K562 treated with DMSO at 1 percent for 12 hours (cell line): ENCODE data around the gene OR6K2. TPM values are rescaled to one million over a fixed set of nuclear protein-coding genes. Genes with fewer than 3 reads are reported as not detected.

Experiments used
- total RNA-seq: library from RNA; unstranded; fragments of 300-600 nt; gene quantifications from 2 replicates; pipeline ENCODE4 v1.2.3, GENCODE V29; 2022; ENCODE audit not compliant: insufficient read depth

The OR6K2 gene, protein sequence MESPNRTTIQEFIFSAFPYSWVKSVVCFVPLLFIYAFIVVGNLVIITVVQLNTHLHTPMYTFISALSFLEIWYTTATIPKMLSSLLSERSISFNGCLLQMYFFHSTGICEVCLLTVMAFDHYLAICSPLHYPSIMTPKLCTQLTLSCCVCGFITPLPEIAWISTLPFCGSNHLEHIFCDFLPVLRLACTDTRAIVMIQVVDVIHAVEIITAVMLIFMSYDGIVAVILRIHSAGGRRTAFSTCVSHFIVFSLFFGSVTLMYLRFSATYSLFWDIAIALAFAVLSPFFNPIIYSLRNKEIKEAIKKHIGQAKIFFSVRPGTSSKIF
- total RNA-seq = not detected in 2 replicates

GRCh38 chr1:158700552-158700951, at the start of gene OR6K2:
OR6K2 (minus strand) TSS chr1:158700652; CDS start chr1:158700652, 0 bp downstream.

GRCh38 chr1:158720620-158721019, 20.2 kb upstream of the OR6K2 start, which contains the start of gene OR6K3:
OR6K3 (minus strand) TSS chr1:158720720; CDS start chr1:158718115, 2,605 bp downstream.

DNA sequence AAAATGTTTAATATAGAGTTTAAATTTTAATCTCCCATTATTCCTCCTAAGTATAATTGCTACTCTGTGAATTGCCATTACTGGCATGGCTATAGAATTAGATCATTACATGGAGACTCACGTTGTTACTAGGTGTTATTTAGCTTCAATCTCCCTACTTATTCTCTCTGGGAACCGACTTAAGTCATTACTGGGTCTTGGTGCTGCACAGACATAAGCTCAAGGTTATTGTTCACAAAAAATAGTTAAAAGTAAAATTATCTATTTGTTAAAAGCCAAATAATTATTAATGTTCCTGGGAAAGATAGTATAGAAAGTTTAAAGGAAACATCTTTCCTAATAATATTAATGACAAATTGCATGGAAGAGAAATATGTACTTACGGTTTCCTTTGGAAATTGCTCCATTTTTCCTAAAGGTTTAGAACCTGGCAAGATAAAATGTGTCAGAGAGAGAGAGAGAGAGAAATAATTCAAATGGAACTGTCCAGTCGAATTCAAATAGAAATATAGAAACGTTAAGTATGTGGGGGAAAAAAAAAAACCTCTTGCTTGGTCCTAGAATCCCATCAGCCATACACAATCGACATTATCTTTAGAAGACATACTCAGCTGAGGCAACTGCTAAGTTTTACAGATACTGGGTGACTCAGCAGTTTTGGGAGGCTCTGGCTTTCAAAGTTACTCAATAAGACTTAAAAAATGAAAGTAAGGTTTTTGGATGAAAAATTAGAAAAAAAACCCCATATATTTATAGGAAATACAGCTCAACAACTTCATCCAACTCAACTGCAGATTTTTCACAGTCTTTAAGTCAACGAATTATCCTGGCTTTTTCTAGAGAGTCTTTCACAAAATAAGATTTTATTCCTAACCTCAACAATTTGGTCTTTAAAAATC, 14.1 kb downstream of the OR6K2 start, which contains the start of gene SPTA1:
Gene SPTA1, minus strand, starts transcription at position 605 of the 899 bp plus-strand sequence. Its CDS starts 198 bp downstream, at position 407.

Other genes starting within 250 kb of the OR6K2 start
- gene OR10K1, start 238.8 kb downstream of the OR6K2 start, total RNA-seq = not detected in 2 replicates
- not detected in 2 replicates for gene OR10R2, start 228.4 kb downstream of the OR6K2 start, total RNA-seq
- gene OR6Y1, start 146.2 kb downstream of the OR6K2 start, total RNA-seq = not detected in 2 replicates
- gene OR6P1, start 130.1 kb downstream of the OR6K2 start, total RNA-seq = not detected in 2 replicates
- gene OR10X1, start 120.8 kb downstream of the OR6K2 start, total RNA-seq = not detected in 2 replicates
- not detected in 2 replicates for gene OR10Z1, start 95.4 kb downstream of the OR6K2 start, total RNA-seq
- gene SPTA1, start 13.9 kb downstream of the OR6K2 start, total RNA-seq = 10.0 and 15.3 TPM in 2 replicates
- not detected in 2 replicates for gene OR6K3, start 20.1 kb upstream of the OR6K2 start, total RNA-seq
- not detected in 2 replicates for gene OR6K6, start 54.1 kb upstream of the OR6K2 start, total RNA-seq
- 0.54 TPM in 1 of 2 replicates, not detected in the other for gene OR6N1, start 71.5 kb upstream of the OR6K2 start, total RNA-seq
- gene OR6N2, start 80.6 kb upstream of the OR6K2 start, total RNA-seq = not detected in 2 replicates
- gene MNDA, start 130.7 kb upstream of the OR6K2 start, total RNA-seq = not detected in 2 replicates
- gene PYHIN1, start 230.9 kb upstream of the OR6K2 start, total RNA-seq = not detected in 2 replicates